H1 (cell line): ENCODE measurements around the gene GSTT4. TPM values are rescaled to one million over a fixed set of nuclear protein-coding genes. Genes with fewer than 3 reads are reported as not detected.

ENCODE experiments used
- CTCF ChIA-PET: fragments of 300-600 bp; sonication (Branson Sonifier 250); formaldehyde crosslinking; loops from one replicate; lab custom pipeline; 2021; ENCODE audit not compliant: partially characterized antibody; lab: Charles Lee
- POLR2A ChIA-PET: fragments of 300-600 bp; sonication (Branson Sonifier 250); formaldehyde crosslinking; loops from one replicate; lab custom pipeline; 2021; ENCODE audit warnings: inconsistent platforms; ENCODE audit not compliant: partially characterized antibody; lab: Charles Lee
- DNase-seq, 2 experiments: peaks; one replicate each; pipeline versions ENCODE4 v3.0.0 to v3.0.0-alpha.2; 2010 to 2022; ENCODE audit warnings: low spot score in 2 of 2, low read depth in 1 of 2, mixed read lengths in 1 of 2
- FAIRE-seq: peaks from 2 replicates; lab custom pipeline; 2011; peaks lifted over from hg19 to GRCh38; lab: Jason Lieb, UNC
- H2AFZ ChIP-seq: 2 replicates; pipeline ENCODE4 v1.8.1; 2012; ENCODE audit warnings: low read length, inconsistent platforms
- H2AK5ac ChIP-seq: 2 replicates; pipeline ENCODE4 v1.6.1; 2013; ENCODE audit warnings: low read depth, low read length
- H2BK120ac ChIP-seq: replicated peaks from 2 replicates; pipeline ENCODE3; 2013; ENCODE audit warnings: low read depth, low read length, inconsistent platforms
- H2BK12ac ChIP-seq: 2 replicates; pipeline ENCODE4 v1.6.1; 2013; ENCODE audit warnings: low read depth, low read length
- H2BK15ac ChIP-seq: 2 replicates; pipeline ENCODE4 v1.6.1; 2013; ENCODE audit warnings: low read length
- H2BK20ac ChIP-seq: 2 replicates; pipeline ENCODE4 v1.6.1; 2013; ENCODE audit warnings: low read length
- H2BK5ac ChIP-seq: 2 replicates; pipeline ENCODE4 v1.6.1; 2013; ENCODE audit warnings: low read depth, low read length
- H3K14ac ChIP-seq: 2 replicates; pipeline ENCODE4 v1.6.1; 2013; ENCODE audit warnings: inconsistent platforms; ENCODE audit not compliant: insufficient read length
- H3K18ac ChIP-seq: 2 replicates; pipeline ENCODE4 v1.6.1; 2013; ENCODE audit warnings: low read length; ENCODE audit errors: extremely low read depth
- H3K23ac ChIP-seq: 2 replicates; pipeline ENCODE4 v1.6.1; 2013; ENCODE audit warnings: inconsistent platforms; ENCODE audit not compliant: insufficient read length
- H3K23me2 ChIP-seq: 2 replicates; pipeline ENCODE4 v1.6.1; 2013; ENCODE audit warnings: low read depth, low read length
- H3K27ac ChIP-seq: 2 replicates; pipeline ENCODE4 v1.6.1; 2011; ENCODE audit warnings: low read depth, low read length, inconsistent platforms
- H3K27me3 ChIP-seq, 4 experiments: replicated peaks in 1 of 4; 1 replicate in 1 of 4; 2 replicates in 3 of 4; pipeline versions ENCODE4 v1.6.1 to v1.8.1; 2011 to 2013; ENCODE audit warnings: low read length in 3 of 4, mild to moderate bottlenecking in 3 of 4, inconsistent platforms in 2 of 4, mixed read lengths in 2 of 4, moderate library complexity in 1 of 4; ENCODE audit not compliant: control insufficient read depth in 3 of 4, insufficient read depth in 3 of 4; ENCODE audit errors: extremely low read depth in 1 of 4
- H3K36me3 ChIP-seq, 4 experiments: 2 replicates each; pipeline versions ENCODE4 v1.6.1 to v1.8.1; 2011 to 2013; ENCODE audit warnings: mild to moderate bottlenecking in 4 of 4, low read length in 3 of 4, moderate library complexity in 2 of 4, control low read depth in 1 of 4, inconsistent platforms in 1 of 4; ENCODE audit not compliant: insufficient read depth in 4 of 4, control insufficient read depth in 2 of 4
- H3K4ac ChIP-seq: replicated peaks from 2 replicates; pipeline ENCODE3; 2013; ENCODE audit warnings: low read length, low read depth, mixed read lengths, inconsistent platforms; ENCODE audit not compliant: insufficient read length
- H3K4me1 ChIP-seq, 4 experiments: replicated peaks in 1 of 4; 1 replicate in 1 of 4; 2 replicates in 3 of 4; pipeline versions ENCODE4 v1.6.1 to v1.8.1; 2011 to 2013; ENCODE audit warnings: low read length in 3 of 4, inconsistent platforms in 2 of 4, mixed read lengths in 1 of 4; ENCODE audit not compliant: insufficient read depth in 4 of 4, control insufficient read depth in 3 of 4
- H3K4me2 ChIP-seq, 2 experiments: 2 replicates each; pipeline versions ENCODE4 v1.6.1 to v1.8.1; 2011 to 2013; ENCODE audit warnings: low read depth in 2 of 2, low read length in 2 of 2, control low read depth in 1 of 2, inconsistent platforms in 1 of 2, mild to moderate bottlenecking in 1 of 2; ENCODE audit not compliant: insufficient read depth in 1 of 2
- H3K4me3 ChIP-seq, 4 experiments: fragments of 200-600, 300-600 bp in 1 of 4; sonication (generic), shearing (Covaris generic), sonication (Bioruptor Twin) in 1 of 4; 2 replicates each; pipeline versions ENCODE4 v1.5.1 to v1.8.1; 2011 to 2016; ENCODE audit warnings: low read length in 4 of 4, low read depth in 3 of 4, control low read depth in 2 of 4, inconsistent platforms in 2 of 4, mild to moderate bottlenecking in 2 of 4, mixed read lengths in 1 of 4, moderate library complexity in 1 of 4; ENCODE audit not compliant: insufficient read depth in 2 of 4; ENCODE audit errors: extremely low read depth in 1 of 4
- H3K56ac ChIP-seq: replicated peaks from 2 replicates; pipeline ENCODE3; 2013; ENCODE audit warnings: low read depth, mild to moderate bottlenecking, mixed read lengths, low read length, inconsistent platforms; ENCODE audit not compliant: insufficient read length
- H3K79me1 ChIP-seq: 2 replicates; pipeline ENCODE4 v1.6.1; 2013; ENCODE audit warnings: low read depth, low read length, control low read depth
- H3K79me2 ChIP-seq, 2 experiments: 2 replicates each; pipeline versions ENCODE4 v1.6.1 to v1.8.1; 2012 to 2013; ENCODE audit warnings: low read length in 2 of 2, mild to moderate bottlenecking in 2 of 2, inconsistent platforms in 1 of 2; ENCODE audit not compliant: insufficient read depth in 2 of 2, control insufficient read depth in 1 of 2
- H3K9ac ChIP-seq, 4 experiments: replicated peaks in 1 of 4; 1 replicate in 1 of 4; 2 replicates in 3 of 4; pipeline versions ENCODE4 v1.6.1 to v1.8.1; 2011 to 2013; ENCODE audit warnings: low read depth in 3 of 4, low read length in 3 of 4, control low read depth in 2 of 4, mild to moderate bottlenecking in 2 of 4, moderate library complexity in 2 of 4, inconsistent platforms in 1 of 4; ENCODE audit errors: extremely low read depth in 1 of 4
- H3K9me3 ChIP-seq, 2 experiments: 2 replicates each; pipeline versions ENCODE4 v1.6.1 to v1.8.1; 2012 to 2013; ENCODE audit warnings: mild to moderate bottlenecking in 2 of 2, moderate library complexity in 2 of 2, control low read depth in 1 of 2, inconsistent platforms in 1 of 2, low read depth in 1 of 2, low read length in 1 of 2, mixed read lengths in 1 of 2; ENCODE audit not compliant: insufficient read depth in 2 of 2
- H4K20me1 ChIP-seq, 2 experiments: replicated peaks in 1 of 2; 2 replicates each; pipeline versions ENCODE3 to v1.8.1; 2011 to 2013; ENCODE audit warnings: inconsistent platforms in 2 of 2, low read length in 2 of 2, mild to moderate bottlenecking in 1 of 2; ENCODE audit not compliant: insufficient read depth in 2 of 2, control insufficient read depth in 1 of 2
- H4K5ac ChIP-seq: 2 replicates; pipeline ENCODE4 v1.6.1; 2013; ENCODE audit warnings: low read length, low read depth, mixed read lengths, inconsistent platforms; ENCODE audit not compliant: insufficient read length
- H4K8ac ChIP-seq: 2 replicates; pipeline ENCODE4 v1.8.0; 2013; ENCODE audit warnings: mild to moderate bottlenecking, moderate library complexity, low read length, inconsistent platforms; ENCODE audit not compliant: insufficient read depth; ENCODE audit errors: extremely low read depth
- H4K91ac ChIP-seq: replicated peaks from 2 replicates; pipeline ENCODE3; 2013; ENCODE audit warnings: low read length, mixed read lengths, inconsistent platforms; ENCODE audit not compliant: insufficient read length
- ATF2 ChIP-seq: IDR thresholded peaks from 2 replicates; pipeline ENCODE4 v1.6.1; 2012; ENCODE audit warnings: low read length, inconsistent platforms
- EP300 ChIP-seq, 2 experiments: IDR thresholded peaks; 1 replicate in 1 of 2; 2 replicates in 1 of 2; pipeline ENCODE4 v1.6.1; 2011 to 2012; ENCODE audit warnings: low read depth in 2 of 2, low read length in 2 of 2, mild to moderate bottlenecking in 2 of 2, borderline replicate concordance in 1 of 2, inconsistent platforms in 1 of 2, moderate library complexity in 1 of 2
- EZH2 ChIP-seq: fragments of 200-600 bp; sonication (generic); IDR thresholded peaks from 2 replicates; pipeline ENCODE4 v1.7.1; 2012; ENCODE audit warnings: low read depth, mild to moderate bottlenecking, moderate library complexity, low read length, inconsistent platforms; ENCODE audit not compliant: severe bottlenecking
- PHF8 ChIP-seq: fragments of 200-600 bp; sonication (generic); conservative IDR thresholded peaks from 2 replicates; pipeline ENCODE4 v1.7.1; 2012; ENCODE audit warnings: low read depth, mild to moderate bottlenecking, inconsistent platforms, low read length, moderate library complexity
- POLR2A ChIP-seq, 2 experiments: IDR thresholded peaks; 1 replicate in 1 of 2; 2 replicates in 1 of 2; pipeline ENCODE4 v1.6.1; 2011; ENCODE audit warnings: low read depth in 2 of 2, low read length in 2 of 2, mild to moderate bottlenecking in 2 of 2; ENCODE audit errors: control extremely low read depth in 1 of 2
- RAD21 ChIP-seq, 2 experiments: IDR thresholded peaks in 1 of 2; conservative IDR thresholded peaks in 1 of 2; 2 replicates each; pipeline ENCODE4 v1.6.1; 2011; ENCODE audit warnings: low read depth in 2 of 2, low read length in 2 of 2, improper control_type of control experiment in 1 of 2, inconsistent platforms in 1 of 2, mild to moderate bottlenecking in 1 of 2, moderate library complexity in 1 of 2
- RXRA ChIP-seq: IDR thresholded peaks from 2 replicates; pipeline ENCODE4 v1.6.1; 2011; ENCODE audit warnings: low read depth, mild to moderate bottlenecking, low read length, moderate library complexity; ENCODE audit not compliant: insufficient read depth
- SAP30 ChIP-seq: fragments of 300-600 bp; sonication (generic); IDR thresholded peaks from 2 replicates; pipeline ENCODE4 v1.7.1; 2012; ENCODE audit warnings: low read length, moderate library complexity, mild to moderate bottlenecking, inconsistent platforms; ENCODE audit not compliant: insufficient read depth, insufficient replicate concordance
- SP1 ChIP-seq: IDR thresholded peaks from 2 replicates; pipeline ENCODE4 v1.6.1; 2011; ENCODE audit warnings: low read depth, low read length
- SRF ChIP-seq: IDR thresholded peaks from 2 replicates; pipeline ENCODE4 v1.6.1; 2011; ENCODE audit warnings: mild to moderate bottlenecking, low read depth, low read length, moderate library complexity
- TEAD4 ChIP-seq: IDR thresholded peaks from 2 replicates; pipeline ENCODE4 v1.6.1; 2012; ENCODE audit warnings: low read depth, low read length, inconsistent platforms, mixed read lengths
- ZNF274 ChIP-seq: IDR thresholded peaks from 2 replicates; pipeline ENCODE4 v1.7.0; 2012; ENCODE audit warnings: low read length, borderline replicate concordance; ENCODE audit errors: extremely low read depth
- WGBS, 2 experiments: shearing (Covaris generic) in 1 of 2; methylation state at CpG; one replicate each; pipeline versions ENCODE4 v1.1.6 to v1.1.7; 2013 to 2015; ENCODE audit warnings: low lambda C conversion rate in 2 of 2, mixed read lengths in 2 of 2, inconsistent platforms in 1 of 2, low coverage in 1 of 2, missing lambda C conversion rate in 1 of 2; ENCODE audit not compliant: insufficient replicate concordance in 2 of 2, insufficient coverage in 1 of 2, insufficient read length in 1 of 2; ENCODE audit errors: extremely low coverage in 1 of 2, missing lambda C conversion rate in 1 of 2; 5-methylcytosine and 5-hydroxymethylcytosine counted together
- polyA plus RNA-seq, 7 experiments: library from polyadenylated mRNA; depleted of rRNA in 3 of 7; stranded (reverse) in 5 of 7; unstranded in 2 of 7; fragments of >200 nt in 5 of 7; fragments of 200-250 nt in 2 of 7; gene quantifications; 1 replicate in 5 of 7; 2 replicates in 1 of 7; 4 replicates in 1 of 7; pipeline versions ENCODE4 v1.2.1 to v1.2.3, GENCODE V29; 2011 to 2013; ENCODE audit warnings: missing spikeins in 2 of 7, mixed read lengths in 2 of 7
- total RNA-seq: library from RNA; stranded (reverse); fragmentation: NEBNext Ultra II Directional; extraction: Animal tissue kit (Norgen Biotek cat#: 25700); gene quantifications from 2 replicates; pipeline ENCODE4 v1.2.1, GENCODE V29; 2021

GSTT4 gene
- total and polyA plus RNA-seq, 2 of the 8 experiments (the other 6 are each of a cell fraction or from before 2014, with no cell fraction given), result 0.14 TPM; not detected in 1

GRCh38 chr22:24054356-24054755, 49.1 kb upstream of the GSTT4 start:
- Histone ChIP-seq H2AK5ac (no peak overlapping the region), H2BK12ac (no peak overlapping the region), H3K4ac (no peak overlapping the region), H3K23ac (no peak overlapping the region), H3K79me1 (no peaks in the 10 kb centered on the region), H3K23me2 (no peaks in the 10 kb centered on the region), H3K36me3 (peaks cover 10 to 46% (median 35%) of the 10 kb centered on the region in 4 experiments), H3K9ac (no peak overlapping the region), H4K20me1 (peaks cover 0 to 3% of the 10 kb centered on the region in 2 experiments), H3K14ac (no peak overlapping the region), H3K4me3 (no peak overlapping the region), H2BK20ac (no peak overlapping the region), H3K27ac (no peak overlapping the region), H4K8ac (no peak overlapping the region), H4K5ac (no peak overlapping the region), H3K79me2 (no peaks in the 10 kb centered on the region), H3K4me2 (no peak overlapping the region), H3K4me1 (no peaks in the 10 kb centered on the region), H3K18ac (no peak overlapping the region), H3K56ac (no peak overlapping the region), H3K9me3 (no peaks in the 10 kb centered on the region), H2BK120ac (no peak overlapping the region), H3K27me3 (no peaks in the 10 kb centered on the region), H2BK5ac (peak overlapping the region; percentile 71; the same call in 1 of the 2 replicates), H2BK15ac (no peak overlapping the region), H2AFZ (no peak overlapping the region), H4K91ac (no peak overlapping the region)
- ChIA-PET CTCF (interaction anchor here (2.5 kb wide), 1 partner anchor 35 kb away, joined by 7 read pairs; no protein-coding TSS in a partner anchor), POLR2A (no interaction called here)
- WGBS, 2 experiments, result 90% methylated on average over 3 of the region's 3 CpGs; no CpG with 5 or more reads in 1 of the 2 experiments
- DNase-seq (no peak), FAIRE-seq (no peak)
- TF ChIP-seq EZH2 (no peak), RXRA (no peak), PHF8 (no peak), ZNF274 (no peak), EP300 (IDR thresholded peaks at IDR 0.05; ENCODE audit: borderline replicate concordance in 1 of 2, low read depth in 2 of 2, low read length in 2 of 2) (no peak), POLR2A (IDR thresholded peaks at IDR 0.05; ENCODE audit: control extremely low read depth in 1 of 2, low read depth in 2 of 2, low read length in 2 of 2) (no peak), ATF2 (no peak), SRF (no peak), SP1 (no peak), SAP30 (no peak), RAD21 (IDR thresholded peaks at IDR 0.05 in 1 of 2, conservative IDR thresholded peaks at IDR 0.05 in 1 of 2; ENCODE audit: low read depth in 2 of 2, low read length in 2 of 2) (no peak), TEAD4 (no peak)
